NCI-H446 (cell line): ENCODE results near the gene AKT3.

Source experiments
- DNase-seq, 2 experiments: peaks; one replicate each; lab custom pipeline; 2025; lab: John Stamatoyannopoulos, UW

Gene AKT3

GRCh38 chr1:243731974-243732625 is 117.9 kb downstream of the AKT3 start:
- no peak for DNase-seq

GRCh38 chr1:243731301-243731891 is 118.6 kb downstream of the AKT3 start:
- DNase-seq: peak; percentile 58 to 62

- DNase-seq: no peak
These were observed 119.4 kb downstream of the AKT3 start for GRCh38 chr1:243730487-243731150.

GRCh38 chr1:243729956-243730355 is 120.1 kb downstream of the AKT3 start:
- no peak for DNase-seq

GRCh38 chr1:243727503-243728203 is 122.4 kb downstream of the AKT3 start:
- DNase-seq: no peak

GRCh38 chr1:243726806-243727502 is 123.1 kb downstream of the AKT3 start:
- no peak for DNase-seq

- no peak for DNase-seq
These were observed 124.2 kb downstream of the AKT3 start for GRCh38 chr1:243725846-243726245.

- no peak for DNase-seq
These were observed 125.0 kb downstream of the AKT3 start for GRCh38 chr1:243725075-243725474.

DNA sequence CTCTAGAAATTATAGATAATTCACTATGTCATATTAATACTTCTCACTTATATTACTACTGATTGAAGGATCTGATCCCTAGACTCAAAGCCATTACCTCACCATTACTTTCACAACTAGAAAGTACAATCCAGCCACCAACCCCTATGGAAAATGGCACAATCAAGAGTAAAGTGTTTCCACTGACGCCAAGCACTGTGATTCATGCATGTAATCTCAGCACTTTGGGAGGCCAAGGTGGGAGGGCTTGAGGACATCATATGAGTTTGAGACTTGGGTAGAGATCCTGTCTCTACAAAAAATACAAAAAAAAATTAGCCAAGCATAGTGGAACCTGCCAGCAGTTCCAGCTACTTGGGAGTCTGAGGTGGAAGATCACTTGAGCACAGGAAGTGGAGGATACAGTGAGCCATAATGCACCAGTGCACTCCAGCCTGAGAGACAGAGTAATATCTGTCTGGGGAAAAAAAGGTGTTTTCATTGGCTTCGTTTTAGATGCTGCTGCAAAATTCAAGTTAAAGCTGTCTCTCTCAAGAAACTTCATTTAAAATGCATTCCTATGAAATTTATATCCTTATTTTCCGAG is 126.5 kb downstream of the AKT3 start:
- DNase-seq: peak; percentile 31 to 64

GRCh38 chr1:243723050-243723449 is 127.0 kb downstream of the AKT3 start:
- peak; percentile 58 to 64 for DNase-seq

DNA sequence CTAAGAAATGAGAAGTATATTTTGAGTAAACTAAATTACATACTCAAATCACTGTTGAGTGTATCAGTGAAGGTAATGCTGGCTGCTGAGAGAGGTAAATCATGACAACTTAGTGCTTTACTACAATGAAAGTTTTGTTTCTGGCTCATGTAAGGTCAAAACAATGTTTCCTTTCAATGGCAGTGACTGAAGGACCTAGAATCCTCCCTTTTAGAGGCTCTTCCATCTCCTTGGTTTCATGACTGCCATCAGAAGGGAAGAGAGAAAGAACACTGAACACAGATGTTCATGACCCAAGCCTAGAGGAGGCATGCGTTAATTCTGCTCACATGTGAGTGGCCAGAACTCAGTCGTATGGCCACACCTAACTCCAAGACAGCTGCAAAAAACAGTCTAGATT is 130.6 kb downstream of the AKT3 start:
- DNase-seq: no peak

- no peak for DNase-seq
These were observed 131.2 kb downstream of the AKT3 start for GRCh38 chr1:243718893-243719292.

DNA sequence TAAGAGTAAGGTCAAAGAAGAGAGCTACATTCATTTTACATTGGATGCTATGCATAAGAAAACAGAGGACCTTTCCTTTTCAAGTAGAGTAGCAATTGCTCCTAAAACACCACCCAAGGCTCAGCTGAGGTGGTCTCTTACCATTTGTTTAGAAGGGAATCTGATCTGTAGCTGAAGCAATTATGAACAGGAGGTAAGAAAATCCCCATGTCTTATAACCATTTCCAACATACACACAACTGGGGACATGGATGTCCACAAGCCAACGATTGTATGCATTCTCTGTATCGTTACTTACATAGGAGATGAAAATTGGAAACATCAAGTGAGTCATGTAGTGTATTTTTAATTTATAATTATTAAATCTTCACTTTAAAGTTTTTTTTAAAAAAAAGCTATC is 132.0 kb downstream of the AKT3 start:
- DNase-seq: no peak

- DNase-seq: peak in 1 of 2 experiments; percentile 21
These were observed 133.1 kb downstream of the AKT3 start for GRCh38 chr1:243716906-243717305.

- no peak for DNase-seq
These were observed 134.8 kb downstream of the AKT3 start for GRCh38 chr1:243715285-243715684.

DNA sequence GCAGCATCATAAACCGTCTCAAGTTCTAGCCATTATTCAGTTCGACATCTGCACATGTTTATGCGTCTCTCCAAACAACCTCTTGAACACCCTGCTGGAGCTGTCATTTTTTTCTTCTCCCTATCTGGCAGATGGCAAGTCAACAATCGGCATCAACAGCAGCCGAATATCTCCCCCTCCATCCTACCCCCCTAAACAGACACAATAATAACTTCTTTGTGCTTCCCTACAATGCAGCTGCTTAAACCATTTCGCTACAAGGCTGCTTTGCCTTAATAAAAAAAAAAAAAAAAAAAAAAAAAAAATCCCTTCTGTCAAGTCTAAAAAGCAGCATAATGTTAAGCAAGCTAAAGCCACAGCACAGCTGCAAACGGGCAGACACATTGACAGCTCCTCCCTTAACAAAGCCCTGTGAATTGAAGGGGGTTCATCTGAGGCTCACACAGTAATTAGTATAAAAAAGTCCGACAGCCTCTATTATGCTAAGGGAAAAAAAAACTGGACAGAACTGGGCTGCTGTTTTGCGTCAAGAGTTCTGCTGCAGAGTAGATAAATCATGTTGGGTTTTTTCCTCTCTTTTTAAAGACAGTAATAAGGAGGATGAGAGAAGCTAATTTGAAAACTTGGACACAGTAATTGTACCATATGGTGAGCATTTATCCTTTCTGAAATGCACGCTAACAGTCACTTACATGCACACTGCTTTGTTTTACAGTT is 136.4 kb downstream of the AKT3 start:
- peak; percentile 89 to 95 for DNase-seq

DNA sequence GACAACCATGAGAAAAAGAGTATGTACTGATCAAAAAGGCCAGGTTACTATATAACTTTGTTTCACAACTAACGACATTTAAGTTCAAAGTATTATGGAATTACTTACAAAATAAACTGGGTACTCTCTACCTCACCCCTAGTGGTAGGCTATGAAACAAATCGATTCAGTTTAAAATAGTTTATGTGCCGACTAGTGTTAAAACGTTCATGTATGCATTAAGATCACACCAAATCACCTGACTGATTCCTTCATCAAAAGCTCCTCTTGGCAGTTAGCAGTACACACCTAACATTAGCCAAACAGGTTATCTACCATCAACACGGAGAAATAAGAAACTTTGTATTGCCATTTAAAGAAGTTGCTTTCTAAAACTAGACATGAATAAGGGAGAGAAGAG is 137.1 kb downstream of the AKT3 start:
- DNase-seq: peak in 1 of 2 experiments; percentile 26

GRCh38 chr1:243712242-243712641 is 137.8 kb downstream of the AKT3 start:
- DNase-seq: no peak

DNA sequence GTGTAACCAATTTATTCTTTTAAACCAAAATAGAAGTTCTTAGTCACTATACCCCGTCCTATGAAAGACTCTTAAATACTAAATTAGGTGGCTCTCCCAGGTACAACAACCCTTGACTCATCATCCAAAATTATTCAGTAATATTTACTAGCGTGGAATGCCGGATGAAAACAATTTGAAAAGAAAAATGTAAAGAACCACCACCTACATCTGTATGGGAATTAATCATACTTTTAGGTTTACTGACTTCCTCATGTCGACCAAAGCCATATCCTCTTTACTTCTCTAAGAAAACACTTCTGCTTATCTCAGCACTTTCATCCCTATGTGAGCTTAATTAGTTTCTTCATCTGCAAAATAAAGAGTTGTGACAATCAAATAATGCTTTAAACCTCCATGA is 139.6 kb downstream of the AKT3 start:
- no peak for DNase-seq

GRCh38 chr1:243708210-243708609 is 141.8 kb downstream of the AKT3 start:
- no peak for DNase-seq

GRCh38 chr1:243706563-243706962 is 143.5 kb downstream of the AKT3 start:
- DNase-seq: no peak
